Middle frontal gyrus (tissue), 1 donor: ENCODE measurements around the gene TTC7B.

ENCODE experiments used
- DNase-seq: peaks from one replicate; pipeline ENCODE4 v3.0.0-alpha.2; 2015; ENCODE audit warnings: low spot score; ENCODE audit errors: extremely low spot score

TTC7B gene

DNA sequence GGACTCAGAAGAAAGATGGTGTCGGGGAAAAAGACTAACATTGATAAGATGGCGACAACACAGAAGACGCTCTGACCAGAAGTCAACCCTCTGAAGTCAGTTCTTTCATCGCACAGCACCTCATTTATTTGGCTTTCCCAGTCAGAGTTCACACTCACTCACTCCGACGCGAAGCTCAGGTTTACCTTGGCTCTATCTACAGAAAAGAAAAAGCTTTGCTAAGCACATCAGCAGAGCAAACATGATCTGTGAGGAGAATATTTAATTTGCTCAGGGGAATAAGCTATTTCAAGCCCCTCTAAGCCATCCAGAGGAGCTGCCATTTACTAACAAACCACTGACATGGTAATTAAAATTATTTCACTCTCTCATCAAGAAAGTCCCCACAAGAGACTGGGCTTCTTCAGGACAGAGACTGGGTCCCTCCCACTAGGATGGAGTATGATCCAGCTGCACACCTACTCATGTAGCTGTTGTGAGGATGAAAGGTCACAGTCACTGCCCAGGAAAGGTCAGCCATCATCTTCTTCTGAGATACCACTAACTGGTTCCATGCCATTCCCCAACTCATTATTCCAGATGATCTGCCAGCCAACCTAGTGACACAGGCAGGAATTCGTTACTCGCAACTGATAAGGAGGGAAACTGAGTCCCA lies 111.4 kb downstream of the TTC7B start:
- DNase-seq = no peak

GRCh38 chr14:90703841-90704737 lies 112.1 kb downstream of the TTC7B start:
- DNase-seq = no peak

DNA sequence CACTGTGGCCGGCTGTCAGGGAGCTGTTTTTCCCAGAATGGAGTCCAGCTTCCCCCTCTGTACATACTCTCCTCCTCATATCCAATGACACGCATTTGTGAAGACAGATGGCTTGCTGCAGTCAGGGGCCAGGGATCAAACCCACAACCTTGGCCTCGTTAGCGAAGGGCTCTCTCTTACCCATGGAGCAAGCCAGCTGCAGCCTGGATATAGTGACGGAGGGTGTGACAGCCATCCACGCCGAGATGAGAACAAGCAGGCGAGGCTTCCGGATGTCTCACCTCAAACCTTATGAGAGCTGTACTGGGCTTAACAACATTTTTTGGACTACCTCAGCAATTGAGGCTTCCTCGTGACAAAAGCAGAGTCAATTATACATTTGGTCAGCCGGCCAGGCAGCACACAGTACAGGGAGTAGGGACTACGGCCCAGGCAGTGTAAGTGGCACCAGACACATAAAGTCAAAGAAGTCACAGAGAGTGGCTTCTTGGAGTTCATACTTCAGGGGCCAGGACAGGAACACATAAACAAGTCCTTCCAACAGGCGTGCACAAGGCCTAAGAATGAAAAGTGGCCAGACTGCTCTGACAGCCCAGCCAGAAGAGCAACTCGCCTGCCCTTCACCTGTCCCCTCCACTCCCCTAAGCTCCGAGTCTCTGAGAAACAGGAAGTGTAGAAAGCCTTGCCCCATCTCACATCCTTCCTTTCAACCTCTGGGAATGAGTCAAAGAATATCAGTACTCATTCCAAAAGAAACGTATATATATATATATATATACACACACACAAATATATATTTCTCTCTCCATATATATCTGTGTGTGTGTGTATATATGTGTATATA lies 115.1 kb downstream of the TTC7B start:
- no peak for DNase-seq

DNA sequence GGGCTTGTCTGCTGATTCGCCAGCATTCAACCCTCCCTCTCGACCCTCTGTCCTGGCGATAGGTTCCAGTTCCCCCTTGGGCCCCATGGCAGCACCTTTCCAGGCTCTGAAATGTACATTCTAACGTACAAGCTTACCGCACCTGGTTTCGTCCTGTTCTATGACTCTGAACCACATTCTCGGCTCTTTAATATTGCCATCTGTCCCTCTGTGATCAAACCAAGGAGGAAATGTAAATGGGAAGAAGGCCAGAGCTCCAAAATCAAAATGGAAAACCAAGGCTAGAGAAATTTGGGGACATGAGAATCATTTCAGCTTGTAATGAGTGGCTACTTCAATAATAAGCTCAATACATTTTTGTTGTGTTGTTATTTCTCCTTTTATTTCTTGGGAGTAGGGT lies 117.2 kb downstream of the TTC7B start:
- no peak for DNase-seq

DNA sequence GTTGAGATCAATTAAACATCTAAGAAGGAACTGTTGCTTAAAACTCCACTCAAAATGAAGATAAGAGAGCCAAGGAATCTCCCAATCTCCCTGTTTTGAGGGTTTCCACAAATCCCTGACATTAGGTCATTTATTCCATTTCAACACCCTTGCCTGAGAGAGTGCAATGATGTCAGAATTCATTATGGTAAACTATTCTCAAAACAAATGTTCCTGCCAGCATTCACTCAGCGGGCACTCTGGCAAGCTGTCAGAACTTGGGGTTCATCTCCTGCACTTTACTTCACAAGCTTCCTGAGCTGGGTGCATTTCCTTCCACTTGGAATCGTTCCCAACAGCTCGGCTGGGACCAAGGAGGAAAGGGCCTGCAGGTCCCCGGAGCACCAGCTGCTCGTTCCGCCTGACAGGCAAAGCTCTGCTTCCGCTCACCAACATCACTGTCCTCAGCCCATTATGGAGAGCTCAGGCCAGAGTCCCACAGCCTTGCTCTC lies 117.8 kb downstream of the TTC7B start:
- DNase-seq = peak; percentile 49

- peak; percentile 83 for DNase-seq
These were observed 118.5 kb downstream of the TTC7B start for GRCh38 chr14:90697577-90698206.

GRCh38 chr14:90697132-90697531 lies 119.1 kb downstream of the TTC7B start:
- no peak for DNase-seq

- no peak for DNase-seq
These were observed 119.5 kb downstream of the TTC7B start for GRCh38 chr14:90696720-90697119.

GRCh38 chr14:90695997-90696660 lies 120.1 kb downstream of the TTC7B start:
- DNase-seq = no peak

- DNase-seq = no peak
These were observed 122.8 kb downstream of the TTC7B start for GRCh38 chr14:90693413-90693812.

DNA sequence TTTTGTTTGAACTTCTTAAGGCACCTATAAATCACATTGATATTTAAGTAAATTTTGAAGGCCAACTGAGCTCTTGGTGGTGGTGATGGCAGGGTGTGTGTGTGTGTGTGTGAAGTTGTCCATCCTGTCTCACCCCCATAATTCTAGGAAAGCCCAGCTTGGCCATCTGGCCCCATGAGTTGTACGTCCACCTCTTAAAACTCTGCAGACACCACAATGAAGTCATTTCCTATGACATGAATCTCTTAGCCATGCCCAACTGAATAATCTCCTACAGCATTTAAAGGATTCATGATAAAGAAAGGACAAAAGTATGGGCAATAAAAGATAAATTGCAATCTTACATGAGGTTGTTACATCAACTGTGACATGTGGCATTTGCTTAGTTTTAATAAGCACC lies 123.4 kb downstream of the TTC7B start:
- DNase-seq = no peak

GRCh38 chr14:90692061-90692460 lies 124.2 kb downstream of the TTC7B start:
- no peak for DNase-seq

DNA sequence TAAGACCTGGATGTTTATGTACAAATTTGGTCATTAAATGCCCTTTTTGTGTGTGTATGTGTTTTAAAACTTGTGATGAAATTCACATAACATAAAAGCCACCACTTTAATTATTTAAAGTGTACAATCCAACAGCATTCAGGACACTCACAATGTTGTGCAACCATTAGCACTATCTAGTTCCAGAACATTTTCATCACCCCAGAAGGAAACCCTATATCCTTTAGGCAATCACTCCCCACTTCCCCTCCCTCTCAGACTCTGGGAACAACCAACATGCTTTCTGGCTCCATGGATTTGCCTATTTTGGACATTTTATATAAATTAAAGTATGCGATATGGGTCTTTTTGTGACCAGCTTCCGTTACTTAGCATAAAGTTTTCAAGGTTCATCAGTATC lies 124.6 kb downstream of the TTC7B start:
- no peak for DNase-seq

DNA sequence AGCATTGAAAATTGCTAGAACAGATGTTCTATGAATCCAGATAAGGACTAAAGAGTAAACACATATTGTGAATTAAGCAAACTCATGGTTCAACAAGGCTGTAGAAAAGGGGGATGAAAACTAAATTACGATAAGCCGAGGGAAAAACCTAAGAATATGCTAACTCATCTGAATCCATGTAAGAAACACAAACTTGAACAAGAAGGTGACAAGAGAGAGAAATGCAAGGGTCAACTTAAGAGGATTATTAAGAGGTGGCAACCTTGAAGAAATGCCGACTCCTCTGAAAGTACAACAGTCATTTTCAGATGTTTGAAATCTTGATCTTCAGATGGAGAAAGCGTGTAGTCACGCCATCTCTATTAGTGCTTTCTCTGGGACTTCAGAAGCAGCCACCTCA lies 128.6 kb downstream of the TTC7B start:
- DNase-seq = no peak

- DNase-seq = no peak
These were observed 133.6 kb downstream of the TTC7B start for GRCh38 chr14:90682615-90683014.

DNA sequence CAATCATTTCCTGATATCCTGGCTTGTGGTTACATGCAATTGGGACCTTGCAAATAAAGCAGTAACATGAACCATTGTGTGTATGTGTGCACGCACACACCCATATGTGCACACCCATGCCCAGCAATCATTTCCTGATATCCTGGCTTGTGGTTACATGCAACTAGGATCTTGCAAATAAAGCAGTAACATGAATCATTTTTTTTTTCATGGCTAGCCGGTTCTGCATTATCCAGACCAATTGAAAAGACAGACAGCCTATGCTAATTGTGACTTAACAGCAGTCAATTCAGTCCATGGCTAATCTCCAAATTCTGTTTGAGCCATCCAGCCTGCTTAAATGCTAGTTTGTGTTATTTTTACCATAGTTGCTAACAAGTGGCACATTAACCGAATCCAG lies 134.3 kb downstream of the TTC7B start:
- no peak for DNase-seq

GRCh38 chr14:90678846-90679362 lies 137.3 kb downstream of the TTC7B start:
- DNase-seq = no peak

DNA sequence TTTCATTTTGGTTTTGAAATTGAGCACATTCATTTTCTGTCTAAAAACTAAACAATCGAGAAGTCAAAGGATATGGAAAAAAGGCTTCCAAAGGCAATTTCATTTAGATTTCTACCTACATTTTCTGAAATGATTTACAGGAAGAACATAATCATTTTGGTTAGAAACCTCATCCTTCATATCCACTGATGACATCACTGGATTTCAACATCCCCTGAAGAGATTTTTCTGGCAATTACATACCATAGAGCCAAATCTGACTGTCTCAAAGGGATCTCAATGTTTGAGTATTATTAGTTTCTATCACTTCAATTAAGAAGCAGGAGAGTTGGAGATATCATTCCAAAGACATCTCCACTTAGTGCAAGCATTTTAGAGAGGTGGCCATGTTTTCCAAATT lies 137.8 kb downstream of the TTC7B start:
- DNase-seq = no peak

DNA sequence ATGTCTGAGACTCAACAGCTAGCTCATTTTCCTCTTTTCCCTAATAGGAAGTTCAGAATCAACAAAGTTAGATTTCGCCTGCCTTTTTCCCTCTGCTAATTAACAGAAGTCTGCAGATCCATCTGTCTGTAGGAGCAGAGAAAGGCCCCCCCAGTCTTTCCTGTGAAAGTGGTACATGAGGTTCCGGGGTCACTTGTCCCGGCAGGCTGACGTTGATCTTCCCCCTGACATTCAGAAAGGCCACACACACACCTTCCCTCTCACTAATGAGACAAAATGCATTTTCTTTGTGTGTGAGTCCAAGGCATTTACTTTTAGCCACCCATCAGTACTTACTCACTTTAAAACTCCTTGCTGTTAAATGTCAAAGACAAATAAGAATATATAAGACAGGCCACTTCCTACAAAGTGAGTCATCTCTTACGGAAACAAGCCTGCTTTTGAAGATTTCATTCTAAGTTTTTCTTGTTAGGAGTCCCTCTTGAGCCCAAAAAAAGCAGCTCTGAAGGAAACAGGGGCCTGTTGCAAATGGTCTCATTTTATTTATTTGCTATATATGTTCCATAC lies 138.7 kb downstream of the TTC7B start:
- DNase-seq = no peak

GRCh38 chr14:90676912-90677311 lies 139.3 kb downstream of the TTC7B start:
- no peak for DNase-seq
